ENCODE results near the gene ORM2. TPM values are rescaled to one million over a fixed set of nuclear protein-coding genes. Genes with fewer than 3 reads are reported as not detected.

The ORM2 gene
- total and polyA plus RNA-seq, 2 donors (not counting 1 experiment from before 2014, with no cell fraction given): not detected

DNA sequence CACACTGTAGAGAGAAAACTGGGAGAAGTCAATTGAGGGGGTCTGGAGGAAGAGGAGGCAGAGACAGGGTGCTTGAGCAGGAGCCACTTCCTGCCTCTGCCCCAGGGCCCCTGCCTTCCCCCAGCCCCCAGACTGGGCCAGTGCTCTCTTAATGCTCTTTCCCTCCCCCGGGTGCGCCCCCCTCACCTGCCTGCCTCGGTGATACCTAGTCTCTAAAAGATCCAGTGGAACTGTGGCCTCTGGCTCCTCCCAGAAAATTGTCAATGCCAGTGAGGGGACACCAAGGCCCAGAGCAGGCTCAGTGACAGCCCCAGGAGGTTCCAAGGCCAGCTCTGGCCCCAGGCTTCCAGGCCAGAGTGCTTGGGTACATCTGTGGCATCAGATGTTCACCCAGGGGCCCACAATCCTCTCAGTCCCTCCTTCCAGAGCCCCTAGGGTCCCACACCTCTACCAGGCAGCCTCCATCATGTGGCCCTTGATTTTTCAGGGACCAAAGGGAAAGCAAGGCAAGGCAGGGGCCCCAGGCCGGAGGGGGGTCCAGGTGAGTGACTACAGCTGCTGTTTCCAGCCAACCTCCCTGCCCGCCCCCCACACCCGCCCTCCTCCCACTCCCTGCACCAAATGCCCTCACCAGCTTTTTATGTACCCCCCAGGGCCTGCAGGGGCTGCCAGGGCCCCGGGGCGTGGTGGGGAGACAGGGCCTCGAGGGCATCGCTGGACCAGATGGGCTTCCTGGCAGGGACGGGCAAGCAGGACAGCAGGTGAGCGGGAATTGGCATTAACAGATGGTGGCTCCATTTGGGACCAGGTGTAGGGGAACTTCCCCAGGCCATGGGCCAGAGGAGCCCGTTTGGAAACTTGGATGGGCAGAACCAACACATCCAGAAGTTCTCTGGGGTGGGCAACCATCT, 39.8 kb upstream of the ORM2 start:
- H3K4me1 Mint-ChIP-seq: no peaks in the 10 kb centered on the region
- CTCF ChIA-PET: interaction anchor here (1.0 to 2.5 kb wide), 6 partner anchors 135 to 211 kb away, joined by 3 to 16 read pairs (median 8); partner anchors contain the start of gene COL27A1
- H3K4me3 Mint-ChIP-seq: no peak overlapping the region
- H3K9me3 Mint-ChIP-seq (ENCODE audit: insufficient read depth): peaks cover 4% of the 10 kb centered on the region
- intact Hi-C loops (cut with micrococcal nuclease): no loop called here
- Histone ChIP-seq H3K9me3 (ENCODE audit: control extremely low read depth in 1 of 3, control insufficient read depth in 2 of 3, insufficient read depth in 1 of 3, low read length in 2 of 3) (peaks cover 0 to 7% (median 5%) of the 10 kb centered on the region in 3 donors), H3K36me3 (replicated peaks in 1 of 2; ENCODE audit: control extremely low read depth in 1 of 2, control insufficient read depth in 1 of 2, extremely low read depth in 1 of 2, insufficient read depth in 2 of 2, low read length in 1 of 2) (no peaks in the 10 kb centered on the region), H4K20me1 (ENCODE audit: control insufficient read depth, insufficient read depth, low read length, poor library complexity, severe bottlenecking) (no peaks in the 10 kb centered on the region), H3K4me3 (ENCODE audit: control extremely low read depth in 1 of 5, extremely low read depth in 1 of 5, insufficient read depth in 1 of 5, low read depth in 2 of 5, low read length in 4 of 5) (no peak overlapping the region), H3K4me2 (replicated peaks; ENCODE audit: low read depth, low read length, poor library complexity, severe bottlenecking) (no peak overlapping the region), H2AFZ (ENCODE audit: insufficient read depth, low read depth, low read length, poor library complexity, severe bottlenecking) (no peak overlapping the region), H3K79me2 (ENCODE audit: control insufficient read depth, insufficient read depth, low read length) (no peaks in the 10 kb centered on the region), H3K9ac (ENCODE audit: low read length) (no peak overlapping the region), H3K4me1 (ENCODE audit: control insufficient read depth in 2 of 2, insufficient read depth in 2 of 2, low read length in 2 of 2) (peaks cover 0 to 3% of the 10 kb centered on the region in 2 donors), H3K27ac (ENCODE audit: low read length in 2 of 2) (no peak overlapping the region), H3K27me3 (replicated peaks in 1 of 4; ENCODE audit: control extremely low read depth in 1 of 4, control insufficient read depth in 3 of 4, insufficient read depth in 4 of 4, low read length in 3 of 4) (peaks cover 0 to 6% (median 2%) of the 10 kb centered on the region in 4 experiments)
- H3K27ac Mint-ChIP-seq: no peak overlapping the region
- no peak for ATAC-seq (ENCODE audit: low read depth)
- 83% methylated on average over 10 of the region's 13 CpGs for WGBS (ENCODE audit: insufficient coverage)
- TF ChIP-seq, protein P1, sequence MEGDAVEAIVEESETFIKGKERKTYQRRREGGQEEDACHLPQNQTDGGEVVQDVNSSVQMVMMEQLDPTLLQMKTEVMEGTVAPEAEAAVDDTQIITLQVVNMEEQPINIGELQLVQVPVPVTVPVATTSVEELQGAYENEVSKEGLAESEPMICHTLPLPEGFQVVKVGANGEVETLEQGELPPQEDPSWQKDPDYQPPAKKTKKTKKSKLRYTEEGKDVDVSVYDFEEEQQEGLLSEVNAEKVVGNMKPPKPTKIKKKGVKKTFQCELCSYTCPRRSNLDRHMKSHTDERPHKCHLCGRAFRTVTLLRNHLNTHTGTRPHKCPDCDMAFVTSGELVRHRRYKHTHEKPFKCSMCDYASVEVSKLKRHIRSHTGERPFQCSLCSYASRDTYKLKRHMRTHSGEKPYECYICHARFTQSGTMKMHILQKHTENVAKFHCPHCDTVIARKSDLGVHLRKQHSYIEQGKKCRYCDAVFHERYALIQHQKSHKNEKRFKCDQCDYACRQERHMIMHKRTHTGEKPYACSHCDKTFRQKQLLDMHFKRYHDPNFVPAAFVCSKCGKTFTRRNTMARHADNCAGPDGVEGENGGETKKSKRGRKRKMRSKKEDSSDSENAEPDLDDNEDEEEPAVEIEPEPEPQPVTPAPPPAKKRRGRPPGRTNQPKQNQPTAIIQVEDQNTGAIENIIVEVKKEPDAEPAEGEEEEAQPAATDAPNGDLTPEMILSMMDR (IDR thresholded peaks at IDR 0.05): no peak
- no peak for TF ChIP-seq EZH2 (IDR thresholded peaks at IDR 0.05; ENCODE audit: borderline replicate concordance, insufficient read depth, low read depth, low read length, poor library complexity, severe bottlenecking)
- DNase-seq: no peak
- POLR2A ChIA-PET: no interaction called here
- peaks cover 5% of the 10 kb centered on the region for H3K27me3 Mint-ChIP-seq

DNA sequence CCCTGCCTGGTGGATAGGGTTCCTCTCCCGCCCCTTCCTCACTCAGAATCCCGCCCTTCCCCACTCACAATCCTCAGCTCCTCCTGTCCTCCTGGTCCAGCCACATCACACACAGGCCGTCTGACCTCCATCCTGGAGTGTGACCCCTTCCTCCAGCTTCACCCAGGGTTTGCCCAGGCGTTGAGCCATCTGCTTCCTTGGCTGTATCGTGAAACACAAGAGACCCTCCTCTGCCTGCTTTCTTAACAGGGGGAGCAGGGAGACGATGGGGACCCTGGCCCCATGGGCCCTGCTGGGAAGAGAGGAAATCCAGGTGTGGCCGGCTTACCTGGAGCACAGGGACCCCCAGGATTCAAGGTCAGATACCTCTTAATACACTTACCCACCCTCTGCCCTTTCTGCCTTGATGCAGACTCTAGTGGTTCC, 39.1 kb upstream of the ORM2 start:
- ATAC-seq (ENCODE audit: low read depth): no peak
- H3K4me3 ChIP-seq (ENCODE audit: control extremely low read depth in 1 of 5, extremely low read depth in 1 of 5, insufficient read depth in 1 of 5, low read depth in 2 of 5, low read length in 4 of 5): no peak overlapping the region

More for the DNA sequence above, 39.1 kb upstream of the ORM2 start:
- peaks cover 5% of the 10 kb centered on the region for H3K27me3 Mint-ChIP-seq
- Histone ChIP-seq H3K27ac (ENCODE audit: low read length in 2 of 2) (no peak overlapping the region), H2AFZ (ENCODE audit: insufficient read depth, low read depth, low read length, poor library complexity, severe bottlenecking) (no peak overlapping the region), H3K79me2 (ENCODE audit: control insufficient read depth, insufficient read depth, low read length) (no peaks in the 10 kb centered on the region), H3K4me1 (ENCODE audit: control insufficient read depth in 2 of 2, insufficient read depth in 2 of 2, low read length in 2 of 2) (peaks cover 0 to 3% of the 10 kb centered on the region in 2 donors), H3K9ac (ENCODE audit: low read length) (no peak overlapping the region), H3K27me3 (replicated peaks in 1 of 4; ENCODE audit: control extremely low read depth in 1 of 4, control insufficient read depth in 3 of 4, insufficient read depth in 4 of 4, low read length in 3 of 4) (peaks cover 0 to 6% (median 2%) of the 10 kb centered on the region in 4 experiments), H3K36me3 (replicated peaks in 1 of 2; ENCODE audit: control extremely low read depth in 1 of 2, control insufficient read depth in 1 of 2, extremely low read depth in 1 of 2, insufficient read depth in 2 of 2, low read length in 1 of 2) (no peaks in the 10 kb centered on the region), H4K20me1 (ENCODE audit: control insufficient read depth, insufficient read depth, low read length, poor library complexity, severe bottlenecking) (no peaks in the 10 kb centered on the region), H3K9me3 (ENCODE audit: control extremely low read depth in 1 of 3, control insufficient read depth in 2 of 3, insufficient read depth in 1 of 3, low read length in 2 of 3) (peaks cover 0 to 13% (median 7%) of the 10 kb centered on the region in 3 donors), H3K4me2 (replicated peaks; ENCODE audit: low read depth, low read length, poor library complexity, severe bottlenecking) (no peak overlapping the region)
- H3K4me3 Mint-ChIP-seq: no peak overlapping the region
- WGBS (ENCODE audit: insufficient coverage): 76% methylated on average over 6 of the region's 7 CpGs
- no peak overlapping the region for H3K27ac Mint-ChIP-seq
- POLR2A ChIA-PET: no interaction called here
- CTCF ChIA-PET: interaction anchor here (0.7 to 2.5 kb wide), 19 partner anchors 9 to 445 kb away, joined by 3 to 16 read pairs (median 4); partner anchors contain the start of gene COL27A1
- peaks cover 6% of the 10 kb centered on the region for H3K9me3 Mint-ChIP-seq (ENCODE audit: insufficient read depth)
- no peaks in the 10 kb centered on the region for H3K4me1 Mint-ChIP-seq
- intact Hi-C loops (cut with micrococcal nuclease): no loop called here
- no peak for TF ChIP-seq EZH2 (IDR thresholded peaks at IDR 0.05; ENCODE audit: borderline replicate concordance, insufficient read depth, low read depth, low read length, poor library complexity, severe bottlenecking)
- TF ChIP-seq, protein P1 (IDR thresholded peaks at IDR 0.05): no peak
- no peak for DNase-seq
